Stimulated activated CD4-positive, alpha-beta T cell treated with anti-CD3 and anti-CD28 coated beads, Interleukin-12 subunit alpha, Interleukin-12 subunit beta, amount 100 ng/mL, for 24 hours (primary cell): Measurements from ENCODE around the gene GBP3.
"Not testable (repeated sequence)": the region's sequence is repeated elsewhere in the genome, so short reads cannot be mapped to it uniquely, and the experiment has no call there.

ENCODE experiments used
- DNase-seq, 2 experiments: peaks; one replicate each; pipeline ENCODE4 v3.0.0-alpha.2; 2020; ENCODE audit warnings: low read depth in 2 of 2

GBP3 gene, protein sequence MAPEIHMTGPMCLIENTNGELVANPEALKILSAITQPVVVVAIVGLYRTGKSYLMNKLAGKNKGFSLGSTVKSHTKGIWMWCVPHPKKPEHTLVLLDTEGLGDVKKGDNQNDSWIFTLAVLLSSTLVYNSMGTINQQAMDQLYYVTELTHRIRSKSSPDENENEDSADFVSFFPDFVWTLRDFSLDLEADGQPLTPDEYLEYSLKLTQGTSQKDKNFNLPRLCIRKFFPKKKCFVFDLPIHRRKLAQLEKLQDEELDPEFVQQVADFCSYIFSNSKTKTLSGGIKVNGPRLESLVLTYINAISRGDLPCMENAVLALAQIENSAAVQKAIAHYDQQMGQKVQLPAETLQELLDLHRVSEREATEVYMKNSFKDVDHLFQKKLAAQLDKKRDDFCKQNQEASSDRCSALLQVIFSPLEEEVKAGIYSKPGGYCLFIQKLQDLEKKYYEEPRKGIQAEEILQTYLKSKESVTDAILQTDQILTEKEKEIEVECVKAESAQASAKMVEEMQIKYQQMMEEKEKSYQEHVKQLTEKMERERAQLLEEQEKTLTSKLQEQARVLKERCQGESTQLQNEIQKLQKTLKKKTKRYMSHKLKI

DNA sequence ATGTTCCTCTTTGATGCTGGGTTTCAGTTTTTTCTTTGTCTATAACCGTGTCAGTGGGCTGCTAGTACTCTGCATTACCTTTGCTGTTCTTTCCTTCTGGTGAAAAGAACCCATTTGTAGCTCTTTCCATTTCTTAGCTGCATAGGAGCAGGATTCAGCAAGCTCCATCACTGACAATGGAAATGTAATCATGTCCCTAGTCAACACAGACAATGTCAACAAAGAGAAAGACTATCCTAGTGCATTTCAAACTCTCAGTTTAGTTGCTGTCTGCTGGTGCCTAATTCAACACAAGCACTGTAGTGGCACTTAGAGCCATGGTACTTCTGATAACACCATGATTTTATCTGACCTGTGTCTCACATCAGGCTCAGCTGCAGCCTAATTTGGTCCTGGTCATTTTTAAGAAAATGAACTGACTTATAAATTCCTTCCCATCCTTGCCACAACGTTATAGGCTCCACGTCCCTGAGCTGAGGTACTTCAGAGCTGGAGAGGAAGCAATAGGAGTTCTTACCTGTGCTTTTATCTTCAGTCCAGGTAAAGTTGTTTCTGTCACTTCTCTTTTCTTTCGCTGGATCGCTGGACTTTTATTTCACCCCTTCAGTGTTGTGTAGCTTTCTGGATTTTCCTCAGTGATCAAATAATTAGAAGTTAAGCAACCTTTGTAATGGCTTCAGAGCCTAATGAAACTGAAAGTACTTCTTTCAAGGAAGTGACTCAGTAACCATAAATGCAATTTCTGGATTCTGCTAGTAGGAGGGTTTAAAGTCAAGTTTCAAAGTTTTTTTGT is at the start of gene GBP3:
GBP3 (minus strand) TSS at position 700 of the 793 bp plus-strand sequence. CDS start 2,145 bp downstream, outside the sequence.
- DNase-seq: no peak

GRCh38 chr1:89070509-89070908 is 47.8 kb upstream of the GBP3 start:
- DNase-seq: no peak

DNA sequence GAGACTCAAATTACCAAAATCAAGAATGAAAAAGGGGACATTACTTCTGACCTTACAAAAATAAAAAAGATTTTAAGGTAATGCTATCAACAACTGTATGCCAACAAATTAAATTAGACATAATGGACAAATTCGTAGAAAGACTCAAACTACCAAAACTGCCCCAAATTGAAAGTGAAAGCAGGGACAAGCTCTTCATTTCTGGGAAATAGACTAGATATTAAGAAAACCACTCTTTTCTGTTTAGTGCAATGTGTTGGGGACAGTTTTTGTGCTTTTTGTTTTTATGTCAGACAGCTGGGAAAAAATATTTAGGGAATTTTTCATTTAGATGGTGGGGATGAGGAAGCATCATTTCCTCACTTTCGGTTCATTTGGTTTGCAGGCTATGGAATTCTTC is 47.3 kb upstream of the GBP3 start:
- no peak for DNase-seq

GRCh38 chr1:89068291-89068690 is 45.6 kb upstream of the GBP3 start:
- no peak for DNase-seq

- no peak for DNase-seq
Observed at GRCh38 chr1:89065079-89065868, 42.6 kb upstream of the GBP3 start, which contains the start of gene GBP1. TSS of gene GBP1 (minus strand) at chr1:89065208. CDS start at chr1:89063234, 1,974 bp downstream.

DNA sequence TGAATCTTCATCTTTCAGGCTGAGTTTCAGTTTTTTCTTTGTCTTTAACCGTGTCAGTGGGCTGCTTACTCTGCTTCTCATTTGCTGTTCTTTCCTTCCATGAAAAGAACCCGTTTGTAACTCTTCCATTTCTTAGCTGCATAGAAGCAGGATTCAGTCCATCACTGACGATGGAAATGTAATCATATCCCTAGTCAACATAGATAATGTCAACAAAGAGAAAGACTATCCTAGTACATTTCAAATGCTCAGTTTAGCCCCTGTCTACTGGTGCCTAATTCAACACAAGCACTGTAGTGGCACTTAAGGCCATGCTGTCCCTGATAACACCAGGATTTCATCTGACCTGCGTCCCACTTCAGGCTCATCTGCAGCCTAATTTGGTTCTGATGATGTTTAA is 42.0 kb upstream of the GBP3 start:
- DNase-seq: no peak

- no peak for DNase-seq
Observed at GRCh38 chr1:89063094-89063493, 40.4 kb upstream of the GBP3 start.

DNA sequence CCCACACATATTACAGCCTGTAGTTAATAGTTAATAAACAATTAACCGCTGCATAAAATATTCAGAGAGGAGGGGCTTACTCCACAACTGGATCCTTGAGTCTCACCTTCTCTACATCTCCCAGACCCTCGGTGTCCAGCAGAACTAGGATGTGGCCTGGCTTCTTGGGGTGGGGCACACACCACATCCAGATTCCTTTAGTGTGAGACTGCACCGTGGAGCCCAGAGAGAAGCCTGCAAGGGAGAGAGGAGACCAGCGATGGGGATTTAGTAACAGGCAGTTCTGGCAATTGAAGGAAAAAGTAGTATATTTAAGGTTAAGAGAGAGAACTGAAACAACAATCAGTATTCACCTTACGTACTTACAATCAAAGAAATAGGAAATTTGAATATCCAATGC is 37.4 kb upstream of the GBP3 start:
- no peak for DNase-seq

DNA sequence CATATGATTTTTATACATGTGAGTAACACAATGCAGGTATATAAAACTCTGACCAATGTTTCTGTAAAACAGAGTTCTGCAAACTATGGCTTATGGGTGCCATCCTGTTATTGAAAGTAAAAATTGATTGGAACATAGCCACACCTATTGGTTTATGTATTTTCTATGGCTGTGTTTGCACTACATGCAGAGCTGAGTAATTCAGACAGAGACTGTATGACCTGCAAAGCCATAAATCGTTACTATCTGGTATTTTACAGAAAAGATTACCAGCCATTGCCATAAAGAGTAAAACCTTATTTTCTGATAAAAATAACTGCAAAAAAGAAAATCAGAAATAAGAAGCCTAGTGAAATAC is 29.3 kb upstream of the GBP3 start:
- DNase-seq: no peak

- no peak for DNase-seq
Observed at GRCh38 chr1:89051300-89051954, 28.8 kb upstream of the GBP3 start.

DNA sequence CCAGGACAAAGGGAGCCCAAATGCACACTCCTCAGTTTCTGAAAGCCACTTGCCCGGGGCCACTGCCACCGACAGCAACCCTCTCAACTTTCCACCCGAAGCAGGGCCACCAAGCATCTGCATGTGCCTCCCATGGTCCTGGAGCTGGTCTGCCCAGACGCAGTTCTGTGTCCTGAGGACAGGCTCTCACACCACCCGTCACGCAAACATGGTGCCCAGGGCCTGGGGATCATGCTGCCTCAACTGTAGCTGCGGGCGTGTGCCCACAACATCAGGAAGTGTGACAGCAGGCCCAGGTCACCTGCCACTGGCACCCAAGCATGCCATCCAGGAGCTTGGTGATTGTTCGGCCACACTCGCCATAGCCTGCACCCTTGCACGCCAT is 28.0 kb upstream of the GBP3 start:
- no peak for DNase-seq

DNA sequence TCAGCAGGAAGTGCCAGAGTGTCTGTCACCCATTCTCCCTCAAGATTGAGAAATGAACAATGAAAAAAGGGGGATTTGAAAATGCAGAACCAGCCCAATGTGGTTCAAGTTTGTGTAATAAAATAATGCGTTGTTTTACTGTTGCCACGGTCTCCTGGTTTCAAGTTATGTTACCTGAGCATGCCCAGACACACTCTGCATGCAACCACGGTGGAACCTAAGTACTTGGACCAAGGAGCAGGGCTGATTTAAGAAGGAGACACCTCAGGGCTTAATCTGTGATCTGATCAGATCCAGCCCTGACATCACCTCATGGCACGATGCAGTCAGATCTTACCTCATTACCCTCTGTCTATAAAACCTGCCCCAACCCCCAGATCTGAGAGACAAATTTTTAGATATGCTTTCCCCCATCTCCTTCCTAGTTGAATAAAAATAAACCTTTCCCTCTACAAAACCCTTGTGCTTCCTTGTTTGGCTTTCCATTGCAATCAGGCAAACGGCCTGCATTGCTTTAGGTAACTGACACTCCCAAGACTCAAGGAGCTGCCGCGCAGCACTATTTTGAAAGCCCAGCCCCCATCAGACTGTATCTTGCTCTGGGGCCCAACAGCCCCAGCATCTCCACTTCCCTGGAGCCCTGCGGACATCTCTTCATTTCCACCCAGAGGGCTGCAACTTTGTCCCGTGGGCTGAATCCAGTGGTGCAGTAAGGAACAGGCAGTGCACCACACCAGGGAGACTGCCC is 27.4 kb upstream of the GBP3 start:
- DNase-seq: not testable (repeated sequence)

- not testable (repeated sequence) for DNase-seq
Observed at GRCh38 chr1:89049187-89049586, 26.5 kb upstream of the GBP3 start.

GRCh38 chr1:89047734-89048133 is 25.1 kb upstream of the GBP3 start:
- DNase-seq: no peak

DNA sequence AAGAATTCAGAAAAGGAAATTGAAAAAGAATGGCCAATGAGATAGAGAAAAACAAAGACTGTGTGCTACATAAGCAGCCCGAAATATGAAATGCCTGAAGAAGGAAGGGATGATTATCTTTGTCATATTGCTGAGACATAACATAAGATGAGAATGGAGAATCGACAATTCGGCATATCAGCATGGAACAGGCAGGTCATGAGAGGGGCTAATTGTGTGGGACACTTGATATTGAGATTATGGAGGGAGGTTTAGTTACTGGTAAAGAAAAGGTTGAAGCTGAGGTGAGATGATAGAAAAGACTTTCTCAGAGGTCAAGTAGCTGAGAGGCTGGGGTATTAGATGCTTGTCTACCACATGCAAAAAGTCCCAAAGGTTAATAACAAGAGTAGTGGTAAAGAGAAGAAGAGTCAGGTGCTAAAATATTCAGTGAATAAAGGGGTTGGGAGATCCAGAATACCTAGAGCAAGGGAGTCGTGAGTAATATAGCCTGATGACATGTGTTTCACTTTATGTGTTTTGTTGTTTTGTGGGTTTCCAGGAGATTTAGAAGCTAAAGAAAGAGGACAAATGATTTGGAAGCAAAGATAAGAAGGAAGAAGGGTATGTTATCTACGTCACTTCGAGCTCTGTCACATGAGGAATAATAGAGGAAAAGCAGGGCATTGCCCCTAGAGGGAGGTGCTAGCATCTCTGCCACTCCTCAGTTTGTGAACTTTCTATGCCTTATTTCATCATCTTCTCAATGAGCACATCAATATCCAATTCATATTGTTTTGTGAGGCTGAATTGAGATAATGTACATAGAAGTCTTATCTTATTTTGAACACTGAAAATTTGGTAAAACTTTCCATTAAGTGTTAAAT is 23.9 kb upstream of the GBP3 start:
- not testable (repeated sequence) for DNase-seq

GRCh38 chr1:89044970-89045721 is 22.5 kb upstream of the GBP3 start:
- no peak for DNase-seq

GRCh38 chr1:89043940-89044339 is 21.3 kb upstream of the GBP3 start:
- DNase-seq: no peak

- no peak for DNase-seq
Observed at GRCh38 chr1:89042491-89042890, 19.8 kb upstream of the GBP3 start.

GRCh38 chr1:89041721-89042120 is 19.1 kb upstream of the GBP3 start:
- no peak for DNase-seq
